H9 (cell line): ENCODE results near the gene TADA3. TPM values are rescaled to one million over a fixed set of nuclear protein-coding genes. Genes with fewer than 3 reads are reported as not detected.

ENCODE experiments used
- DNase-seq: peaks from one replicate; pipeline ENCODE4 v3.0.0-alpha.2; 2017
- H2AFZ ChIP-seq: one replicate; pipeline ENCODE4 v1.6.1; 2013; ENCODE audit warnings: mild to moderate bottlenecking, low read length, control low read depth, moderate library complexity
- H2AK5ac ChIP-seq: 2 replicates; pipeline ENCODE4 v1.6.1; 2013; ENCODE audit warnings: low read length, control low read depth, mixed read lengths; ENCODE audit not compliant: insufficient read length
- H2BK120ac ChIP-seq: one replicate; pipeline ENCODE4 v1.6.1; 2013; ENCODE audit warnings: low read depth, mild to moderate bottlenecking, low read length, control low read depth, inconsistent platforms; ENCODE audit not compliant: poor library complexity, severe bottlenecking
- H2BK12ac ChIP-seq: 2 replicates; pipeline ENCODE4 v1.6.1; 2013; ENCODE audit warnings: low read length, control low read depth, mixed read lengths, low read depth; ENCODE audit not compliant: insufficient read length
- H2BK15ac ChIP-seq: 2 replicates; pipeline ENCODE4 v1.6.1; 2013; ENCODE audit warnings: low read depth, low read length, control low read depth
- H2BK20ac ChIP-seq: one replicate; pipeline ENCODE4 v1.6.1; 2013; ENCODE audit warnings: low read depth, mild to moderate bottlenecking, low read length, control low read depth, inconsistent platforms; ENCODE audit not compliant: poor library complexity, severe bottlenecking
- H2BK5ac ChIP-seq: 2 replicates; pipeline ENCODE4 v1.6.1; 2013; ENCODE audit warnings: low read length, control low read depth, mixed read lengths; ENCODE audit not compliant: insufficient read length
- H3K14ac ChIP-seq: 2 replicates; pipeline ENCODE4 v1.6.1; 2013; ENCODE audit warnings: low read length, control low read depth; ENCODE audit not compliant: insufficient read depth
- H3K18ac ChIP-seq: 2 replicates; pipeline ENCODE4 v1.6.1; 2013; ENCODE audit warnings: low read depth, mild to moderate bottlenecking, mixed read lengths, low read length, control low read depth; ENCODE audit not compliant: insufficient read length
- H3K23ac ChIP-seq: 2 replicates; pipeline ENCODE4 v1.6.1; 2013; ENCODE audit warnings: low read length, control low read depth, mixed read lengths, low read depth; ENCODE audit not compliant: insufficient read length
- H3K23me2 ChIP-seq: 2 replicates; pipeline ENCODE4 v1.6.1; 2013; ENCODE audit warnings: low read depth, mild to moderate bottlenecking, mixed read lengths, low read length, control low read depth; ENCODE audit not compliant: insufficient read length, poor library complexity, severe bottlenecking
- H3K27ac ChIP-seq: 2 replicates; pipeline ENCODE4 v1.5.1; 2013; ENCODE audit warnings: low read length, control low read depth, mixed read lengths, low read depth; ENCODE audit not compliant: insufficient read length
- H3K27me3 ChIP-seq: 2 replicates; pipeline ENCODE4 v1.6.1; 2013; ENCODE audit warnings: low read length, control low read depth, inconsistent platforms; ENCODE audit not compliant: insufficient read depth
- H3K4ac ChIP-seq: 2 replicates; pipeline ENCODE4 v1.6.1; 2013; ENCODE audit warnings: low read depth, mild to moderate bottlenecking, control low read depth, inconsistent platforms, low read length, moderate library complexity
- H3K4me1 ChIP-seq: 2 replicates; pipeline ENCODE4 v1.6.1; 2013; ENCODE audit warnings: low read length, control low read depth, inconsistent platforms; ENCODE audit not compliant: insufficient read depth
- H3K4me2 ChIP-seq: 2 replicates; pipeline ENCODE4 v1.6.1; 2013; ENCODE audit warnings: low read length, control low read depth, mixed read lengths; ENCODE audit not compliant: insufficient read length, insufficient read depth
- H3K56ac ChIP-seq: 2 replicates; pipeline ENCODE4 v1.6.1; 2013; ENCODE audit warnings: low read depth, mild to moderate bottlenecking, mixed read lengths, low read length, control low read depth; ENCODE audit not compliant: insufficient read length
- H3K79me1 ChIP-seq: 2 replicates; pipeline ENCODE4 v1.6.1; 2013; ENCODE audit warnings: low read depth, mild to moderate bottlenecking, moderate library complexity, low read length, control low read depth, inconsistent platforms; ENCODE audit not compliant: insufficient read depth, poor library complexity, severe bottlenecking
- H3K79me2 ChIP-seq: 2 replicates; pipeline ENCODE4 v1.6.1; 2013; ENCODE audit warnings: low read length, control low read depth, inconsistent platforms; ENCODE audit not compliant: insufficient read depth
- H3K9ac ChIP-seq: 2 replicates; pipeline ENCODE4 v1.6.1; 2013; ENCODE audit warnings: low read length, control low read depth, mixed read lengths; ENCODE audit not compliant: insufficient read length; ENCODE audit errors: extremely low read depth
- H3K9me3 ChIP-seq: one replicate; pipeline ENCODE4 v1.6.1; 2013; ENCODE audit warnings: low read depth, low read length, inconsistent platforms; ENCODE audit not compliant: control insufficient read depth
- H3T11ph ChIP-seq: one replicate; pipeline ENCODE4 v1.6.1; 2013; ENCODE audit warnings: mild to moderate bottlenecking, low read length, control low read depth, inconsistent platforms
- H4K20me1 ChIP-seq: one replicate; pipeline ENCODE4 v1.6.1; 2013; ENCODE audit not compliant: control insufficient read depth, insufficient read length, insufficient read depth
- H4K5ac ChIP-seq: 2 replicates; pipeline ENCODE4 v1.6.1; 2013; ENCODE audit warnings: low read depth, mild to moderate bottlenecking, mixed read lengths, low read length, control low read depth; ENCODE audit not compliant: insufficient read length
- H4K8ac ChIP-seq: replicated peaks from 2 replicates; pipeline ENCODE4 v1.6.1; 2013; ENCODE audit warnings: low read length, control low read depth, mixed read lengths, low read depth; ENCODE audit not compliant: insufficient read length
- H4K91ac ChIP-seq: 2 replicates; pipeline ENCODE4 v1.6.1; 2013; ENCODE audit warnings: low read depth, mild to moderate bottlenecking, moderate library complexity, mixed read lengths, low read length, control low read depth; ENCODE audit not compliant: insufficient read length
- H3K27ac Mint-ChIP-seq, 3 experiments: 2 replicates in 2 of 3; 3 replicates in 1 of 3; pipeline ENCODE4 v1.8.0; 2020 to 2021; ENCODE audit warnings: mixed read lengths in 3 of 3, mild to moderate bottlenecking in 1 of 3, moderate library complexity in 1 of 3
- H3K27me3 Mint-ChIP-seq: 2 replicates; pipeline ENCODE4 v1.8.0; 2021; ENCODE audit warnings: low read depth, mild to moderate bottlenecking, moderate library complexity, mixed read lengths
- H3K36me3 Mint-ChIP-seq, 3 experiments: 2 replicates in 2 of 3; 3 replicates in 1 of 3; pipeline ENCODE4 v1.8.0; 2020 to 2021; ENCODE audit warnings: low read depth in 3 of 3, mixed read lengths in 3 of 3; ENCODE audit not compliant: insufficient read depth in 1 of 3
- H3K4me1 Mint-ChIP-seq, 2 experiments: 2 replicates each; pipeline ENCODE4 v1.8.0; 2020; ENCODE audit warnings: mixed read lengths in 2 of 2
- H3K4me3 Mint-ChIP-seq, 2 experiments: 2 replicates in 1 of 2; 3 replicates in 1 of 2; pipeline ENCODE4 v1.8.0; 2020 to 2021; ENCODE audit warnings: mild to moderate bottlenecking in 2 of 2, mixed read lengths in 2 of 2, moderate library complexity in 1 of 2
- H3K9me3 Mint-ChIP-seq, 2 experiments: 2 replicates in 1 of 2; 3 replicates in 1 of 2; pipeline ENCODE4 v1.8.0; 2020; ENCODE audit warnings: mild to moderate bottlenecking in 2 of 2, mixed read lengths in 2 of 2, moderate library complexity in 1 of 2
- WGBS: extraction: QIAGEN DNeasy Blood & Tissue Kit; methylation state at CpG from one replicate; pipeline ENCODE4 v1.1.7; 2013; ENCODE audit warnings: missing lambda C conversion rate, low lambda C conversion rate, mixed read lengths; ENCODE audit not compliant: insufficient read length; ENCODE audit errors: extremely low coverage; 5-methylcytosine and 5-hydroxymethylcytosine counted together
- total RNA-seq: library from RNA; stranded (reverse); gene quantifications from 2 replicates; pipeline ENCODE4 v1.2.1, GENCODE V29; 2021
- TF ChIP-seq, protein P1 (sequence below): fragments of 200-600 bp; sonication (generic); conservative IDR thresholded peaks from 3 replicates; pipeline ENCODE4 v1.8.0; 2021; ENCODE audit warnings: antibody characterized with exemption, mild to moderate bottlenecking

TADA3 gene
- total RNA-seq, 1 experiment from 2014 or later: 49.8 TPM

DNA sequence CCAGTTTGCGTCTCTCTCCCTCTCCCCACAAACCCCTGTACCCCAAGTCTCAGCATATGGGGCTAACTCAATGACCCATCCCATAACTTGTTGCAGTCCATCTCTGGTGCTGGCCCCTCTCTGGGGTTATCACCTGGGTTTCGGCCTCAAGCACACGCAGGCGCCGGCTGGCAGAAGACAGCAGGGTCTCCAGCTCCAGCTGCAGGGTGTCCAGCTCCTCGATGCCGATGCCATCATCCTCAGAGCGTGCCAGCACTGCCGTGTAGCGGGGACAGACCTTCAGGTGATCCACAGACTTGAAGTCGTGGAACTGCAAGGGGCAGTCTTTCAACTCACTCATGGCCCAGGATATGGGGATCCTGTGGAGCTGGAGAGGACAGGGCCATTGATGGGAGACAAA lies 1.1 kb downstream of the TADA3 start:
- no peak overlapping the region for H3K27ac Mint-ChIP-seq
- H2AFZ ChIP-seq: no peak overlapping the region
- H2AK5ac ChIP-seq: no peak overlapping the region
- no peak overlapping the region for H2BK120ac ChIP-seq
- no CpG with 5 or more reads among the region's 11 CpGs for WGBS
- peaks cover 5% of the 10 kb centered on the region; the same call in 1 of the 2 replicates for H3K79me2 ChIP-seq
- no peak overlapping the region for H3K14ac ChIP-seq
- H3T11ph ChIP-seq: no peak overlapping the region
- peak overlapping the region; percentile 94 to 95; a peak in 4 of 5 replicates for H3K4me3 Mint-ChIP-seq
- peaks cover 10 to 19% of the 10 kb centered on the region in 2 experiments for H3K4me1 Mint-ChIP-seq
- no peaks in the 10 kb centered on the region for H3K4me1 ChIP-seq
- H3K79me1 ChIP-seq: no peaks in the 10 kb centered on the region
- no peak overlapping the region for H2BK5ac ChIP-seq
- no peak overlapping the region for H2BK15ac ChIP-seq
- no peak for DNase-seq
- no peaks in the 10 kb centered on the region for H3K9me3 ChIP-seq
- H3K23me2 ChIP-seq: peaks cover 6% of the 10 kb centered on the region
- H2BK12ac ChIP-seq: no peak overlapping the region
- no peak overlapping the region for H3K4me2 ChIP-seq
- TF ChIP-seq, protein P1, sequence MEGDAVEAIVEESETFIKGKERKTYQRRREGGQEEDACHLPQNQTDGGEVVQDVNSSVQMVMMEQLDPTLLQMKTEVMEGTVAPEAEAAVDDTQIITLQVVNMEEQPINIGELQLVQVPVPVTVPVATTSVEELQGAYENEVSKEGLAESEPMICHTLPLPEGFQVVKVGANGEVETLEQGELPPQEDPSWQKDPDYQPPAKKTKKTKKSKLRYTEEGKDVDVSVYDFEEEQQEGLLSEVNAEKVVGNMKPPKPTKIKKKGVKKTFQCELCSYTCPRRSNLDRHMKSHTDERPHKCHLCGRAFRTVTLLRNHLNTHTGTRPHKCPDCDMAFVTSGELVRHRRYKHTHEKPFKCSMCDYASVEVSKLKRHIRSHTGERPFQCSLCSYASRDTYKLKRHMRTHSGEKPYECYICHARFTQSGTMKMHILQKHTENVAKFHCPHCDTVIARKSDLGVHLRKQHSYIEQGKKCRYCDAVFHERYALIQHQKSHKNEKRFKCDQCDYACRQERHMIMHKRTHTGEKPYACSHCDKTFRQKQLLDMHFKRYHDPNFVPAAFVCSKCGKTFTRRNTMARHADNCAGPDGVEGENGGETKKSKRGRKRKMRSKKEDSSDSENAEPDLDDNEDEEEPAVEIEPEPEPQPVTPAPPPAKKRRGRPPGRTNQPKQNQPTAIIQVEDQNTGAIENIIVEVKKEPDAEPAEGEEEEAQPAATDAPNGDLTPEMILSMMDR: no peak
- H3K23ac ChIP-seq: no peak overlapping the region
- H4K91ac ChIP-seq: no peak overlapping the region
- H3K4ac ChIP-seq: no peak overlapping the region
- no peak overlapping the region for H4K8ac ChIP-seq
- no peak overlapping the region for H2BK20ac ChIP-seq
- H3K56ac ChIP-seq: no peak overlapping the region
- no peaks in the 10 kb centered on the region for H3K9me3 Mint-ChIP-seq
- H3K27me3 Mint-ChIP-seq: peaks cover 1% of the 10 kb centered on the region; the same call in 1 of the 2 replicates
- no peak overlapping the region for H3K27ac ChIP-seq
- peaks cover 26 to 53% (median 48%) of the 10 kb centered on the region in 3 experiments; a peak in 6 of 7 replicates for H3K36me3 Mint-ChIP-seq
- H4K20me1 ChIP-seq: no peaks in the 10 kb centered on the region
- no peaks in the 10 kb centered on the region for H3K27me3 ChIP-seq
- H4K5ac ChIP-seq: no peak overlapping the region
- H3K18ac ChIP-seq: no peak overlapping the region
- no peak overlapping the region for H3K9ac ChIP-seq
